ENCODE measurements around the gene GPR78. TPM values are rescaled to one million over a fixed set of nuclear protein-coding genes. Genes with fewer than 3 reads are reported as not detected.

GPR78 gene
- total RNA-seq, result 0.23 TPM

GRCh38 chr4:8580321-8581093, at the start of gene GPR78:
TSS of gene GPR78 (plus strand) at chr4:8580392. CDS start at chr4:8580983, 591 bp downstream.

GRCh38 chr4:8592366-8593263, 12.4 kb downstream of the GPR78 start, which contains the start of gene CPZ:
TSS of gene CPZ (plus strand) at chr4:8592765. CDS start at chr4:8592834, 69 bp downstream.

Other genes with a start within 250 kb of the GPR78 start
- 34.4 TPM for gene ACOX3, start 139.7 kb upstream of the GPR78 start, total RNA-seq
- 17.1 TPM for gene TRMT44, start 139.6 kb upstream of the GPR78 start, total RNA-seq
- 1.4 TPM for gene CPZ, start 12.4 kb downstream of the GPR78 start, total RNA-seq

Measured in diencephalon (tissue), 1 donor.